ENCODE results near the gene CHMP4A. TPM values are rescaled to one million over a fixed set of nuclear protein-coding genes. Genes with fewer than 3 reads are reported as not detected.

Gene CHMP4A
- total RNA-seq, 1 experiment from 2014 or later: 32.7 TPM

GRCh38 chr14:24189059-24189375 is 24.3 kb downstream of the CHMP4A start (continued):
- TF ChIP-seq, protein P1, sequence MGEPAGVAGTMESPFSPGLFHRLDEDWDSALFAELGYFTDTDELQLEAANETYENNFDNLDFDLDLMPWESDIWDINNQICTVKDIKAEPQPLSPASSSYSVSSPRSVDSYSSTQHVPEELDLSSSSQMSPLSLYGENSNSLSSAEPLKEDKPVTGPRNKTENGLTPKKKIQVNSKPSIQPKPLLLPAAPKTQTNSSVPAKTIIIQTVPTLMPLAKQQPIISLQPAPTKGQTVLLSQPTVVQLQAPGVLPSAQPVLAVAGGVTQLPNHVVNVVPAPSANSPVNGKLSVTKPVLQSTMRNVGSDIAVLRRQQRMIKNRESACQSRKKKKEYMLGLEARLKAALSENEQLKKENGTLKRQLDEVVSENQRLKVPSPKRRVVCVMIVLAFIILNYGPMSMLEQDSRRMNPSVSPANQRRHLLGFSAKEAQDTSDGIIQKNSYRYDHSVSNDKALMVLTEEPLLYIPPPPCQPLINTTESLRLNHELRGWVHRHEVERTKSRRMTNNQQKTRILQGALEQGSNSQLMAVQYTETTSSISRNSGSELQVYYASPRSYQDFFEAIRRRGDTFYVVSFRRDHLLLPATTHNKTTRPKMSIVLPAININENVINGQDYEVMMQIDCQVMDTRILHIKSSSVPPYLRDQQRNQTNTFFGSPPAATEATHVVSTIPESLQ (CRISPR knock-in tag; IDR thresholded peaks at IDR 0.05): no peak
- TF ChIP-seq SMAD4 (CRISPR knock-in tag; IDR thresholded peaks at IDR 0.05) (no peak), FOXP1 (CRISPR knock-in tag; IDR thresholded peaks at IDR 0.05; ENCODE audit: borderline replicate concordance) (no peak), IRF2 (CRISPR knock-in tag; IDR thresholded peaks at IDR 0.05; ENCODE audit: borderline replicate concordance, low read depth) (no peak), ZSCAN18 (CRISPR knock-in tag; IDR thresholded peaks at IDR 0.05) (no peak), ZNF425 (CRISPR knock-in tag; conservative IDR thresholded peaks at IDR 0.05) (no peak), SOX15 (CRISPR knock-in tag; IDR thresholded peaks at IDR 0.05) (no peak), OVOL2 (CRISPR knock-in tag; IDR thresholded peaks at IDR 0.05; ENCODE audit: borderline replicate concordance) (no peak), NR2C2 (CRISPR knock-in tag; IDR thresholded peaks at IDR 0.05) (no peak), ZNF232 (CRISPR knock-in tag; IDR thresholded peaks at IDR 0.05) (no peak), TP53 (CRISPR knock-in tag; IDR thresholded peaks at IDR 0.05) (no peak)
- TF ChIP-seq, protein P2, sequence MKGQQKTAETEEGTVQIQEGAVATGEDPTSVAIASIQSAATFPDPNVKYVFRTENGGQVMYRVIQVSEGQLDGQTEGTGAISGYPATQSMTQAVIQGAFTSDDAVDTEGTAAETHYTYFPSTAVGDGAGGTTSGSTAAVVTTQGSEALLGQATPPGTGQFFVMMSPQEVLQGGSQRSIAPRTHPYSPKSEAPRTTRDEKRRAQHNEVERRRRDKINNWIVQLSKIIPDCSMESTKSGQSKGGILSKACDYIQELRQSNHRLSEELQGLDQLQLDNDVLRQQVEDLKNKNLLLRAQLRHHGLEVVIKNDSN (CRISPR knock-in tag; IDR thresholded peaks at IDR 0.05): no peak

- ATAC-seq (peak; percentile 88), DNase-seq (ENCODE audit: low spot score) (peak; percentile 97)
- Mint-ChIP-seq H3K27me3 (ENCODE audit: low read depth) (no peaks in the 10 kb centered on the region), H3K9me3 (no peaks in the 10 kb centered on the region), H3K27ac (peak within 1 kb of the TSS; percentile 76; the same call in 1 of the 2 replicates), H3K4me1 (peaks cover 16% of the 10 kb centered on the region), H3K4me3 (peak within 1 kb of the TSS; percentile 89), H3K36me3 (peaks cover 33% of the 10 kb centered on the region)
- ChIA-PET POLR2A (interaction anchor here (0.6 to 1.7 kb wide), 7 partner anchors 20 to 668 kb away, joined by 3 to 11 read pairs (median 7); partner anchors contain the start of genes CHMP4A, DCAF11, IRF9 and MDP1), CTCF (interaction anchor here (0.5 to 3.3 kb wide), 12 partner anchors 17 to 243 kb away, joined by 3 to 24 read pairs (median 4); partner anchors contain the start of genes CHMP4A, DCAF11, IRF9 and MDP1)
- TF ChIP-seq IRF1 (CRISPR knock-in tag; IDR thresholded peaks at IDR 0.05) (no peak; the same call in 1 of the 2 replicates), ZNF423 (CRISPR knock-in tag; IDR thresholded peaks at IDR 0.05) (no peak), SMAD3 (CRISPR knock-in tag; IDR thresholded peaks at IDR 0.05; ENCODE audit: borderline replicate concordance) (peak; percentile 82; the same call in 1 of the 2 replicates), FOXP1 (CRISPR knock-in tag; IDR thresholded peaks at IDR 0.05; ENCODE audit: borderline replicate concordance) (peak; percentile 74; the same call in 1 of the 2 replicates), FOXK1 (CRISPR knock-in tag; IDR thresholded peaks at IDR 0.05) (peak; percentile 85), NR1H2 (CRISPR knock-in tag; IDR thresholded peaks at IDR 0.05) (peak; percentile 74; the same call in 1 of the 2 replicates), AFF4 (CRISPR knock-in tag; IDR thresholded peaks at IDR 0.05; ENCODE audit: borderline replicate concordance) (peak; percentile 61; the same call in 1 of the 2 replicates), EMX1 (CRISPR knock-in tag; IDR thresholded peaks at IDR 0.05) (no peak), HMGA2 (CRISPR knock-in tag; IDR thresholded peaks at IDR 0.05) (no peak)
- TF ChIP-seq, protein P3, sequence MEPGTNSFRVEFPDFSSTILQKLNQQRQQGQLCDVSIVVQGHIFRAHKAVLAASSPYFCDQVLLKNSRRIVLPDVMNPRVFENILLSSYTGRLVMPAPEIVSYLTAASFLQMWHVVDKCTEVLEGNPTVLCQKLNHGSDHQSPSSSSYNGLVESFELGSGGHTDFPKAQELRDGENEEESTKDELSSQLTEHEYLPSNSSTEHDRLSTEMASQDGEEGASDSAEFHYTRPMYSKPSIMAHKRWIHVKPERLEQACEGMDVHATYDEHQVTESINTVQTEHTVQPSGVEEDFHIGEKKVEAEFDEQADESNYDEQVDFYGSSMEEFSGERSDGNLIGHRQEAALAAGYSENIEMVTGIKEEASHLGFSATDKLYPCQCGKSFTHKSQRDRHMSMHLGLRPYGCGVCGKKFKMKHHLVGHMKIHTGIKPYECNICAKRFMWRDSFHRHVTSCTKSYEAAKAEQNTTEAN (CRISPR knock-in tag; IDR thresholded peaks at IDR 0.05): peak; percentile 69; the same call in 1 of the 2 replicates
Observed at GRCh38 chr14:24188251-24189058, 24.8 kb downstream of the CHMP4A start, which contains the start of gene IPO4. IPO4 (minus strand) TSS chr14:24188816; CDS start chr14:24188787, 29 bp downstream.
